Right lobe of liver (tissue), 4 donors: Measurements from ENCODE around the gene MYOM3.

Experiments
- CTCF ChIP-seq, 4 donors: fragments of 200-600 bp in 3 of 4; fragments of 450-650 bp in 1 of 4; IDR thresholded peaks; one replicate each; pipeline versions ENCODE4 v1.5.1 to v1.8.0; 2016 to 2022; ENCODE audit warnings: antibody characterized with exemption in 4 of 4, mild to moderate bottlenecking in 2 of 4
- POLR2A ChIP-seq: fragments of 450-650 bp; IDR thresholded peaks from one replicate; pipeline ENCODE4 v1.6.1; 2017; ENCODE audit warnings: antibody characterized with exemption, mild to moderate bottlenecking
- donor health status: DM: no; HTN: no; CAD: no.
- donor health status: DM: no; HTN: no; CAD: no.
- donor health status: DM: no; HTN: yes; CAD: no.

- TF ChIP-seq CTCF (IDR thresholded peaks at IDR 0.05), result no peak
- no peak for TF ChIP-seq POLR2A
Observed at GRCh38 chr1:24098943-24099638, 12.8 kb downstream of the MYOM3 start.
